Panc1 (cell line): ENCODE data around the gene DLGAP3.

Experiments
- TF ChIP-seq, protein P1 (sequence below), 2 experiments: IDR thresholded peaks; 2 replicates each; pipeline ENCODE4 v1.6.1; 2011 to 2012; ENCODE audit warnings: low read depth in 2 of 2, control low read depth in 1 of 2, low read length in 1 of 2, mild to moderate bottlenecking in 1 of 2, moderate library complexity in 1 of 2; ENCODE audit not compliant: insufficient read depth in 1 of 2
- TF ChIP-seq, protein P2 (sequence below): fragments of 450-650 bp; IDR thresholded peaks from 2 replicates; pipeline ENCODE4 v1.5.1; 2017; ENCODE audit warnings: mild to moderate bottlenecking

DNA sequence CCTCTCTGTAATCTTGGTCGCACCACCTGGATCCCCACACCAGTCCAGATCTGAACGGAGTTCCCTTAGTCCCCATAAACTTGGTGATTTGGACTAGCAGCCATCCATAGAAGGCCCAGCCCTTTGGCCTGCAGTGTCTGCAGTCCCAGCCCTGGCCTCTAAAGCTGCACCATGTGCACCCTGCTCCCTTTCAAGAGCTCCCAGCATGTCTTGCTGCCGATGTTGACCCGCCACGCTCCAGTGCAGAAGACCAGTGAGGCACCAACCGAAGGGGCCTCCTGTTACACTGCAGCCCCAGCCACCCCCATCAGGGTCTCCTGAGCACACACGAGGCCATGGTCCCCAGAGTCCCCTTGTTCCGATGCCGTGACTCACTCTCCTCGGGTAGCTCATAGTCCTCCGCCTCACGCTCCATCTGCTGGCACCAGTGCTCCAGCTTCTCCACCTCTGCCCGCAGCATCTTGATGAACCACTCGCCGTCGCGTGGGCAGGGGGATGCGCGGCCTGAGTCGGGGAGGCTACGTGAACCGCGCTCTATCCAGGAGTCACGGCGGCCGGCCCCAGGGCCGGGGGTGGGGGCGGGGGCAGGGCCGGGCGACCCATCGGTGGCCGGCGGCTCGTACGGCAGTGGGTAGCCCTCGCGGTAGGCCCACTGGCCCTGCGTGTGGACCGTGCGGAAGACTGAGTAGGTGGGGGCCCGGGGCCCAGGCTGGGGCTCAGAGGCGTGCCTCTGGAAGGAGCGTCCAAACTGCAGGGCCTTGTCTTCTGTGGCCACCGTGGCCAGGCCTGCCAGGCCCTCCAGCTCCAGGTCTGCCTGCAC is 61.0 kb downstream of the DLGAP3 start:
- TF ChIP-seq, protein P1, sequence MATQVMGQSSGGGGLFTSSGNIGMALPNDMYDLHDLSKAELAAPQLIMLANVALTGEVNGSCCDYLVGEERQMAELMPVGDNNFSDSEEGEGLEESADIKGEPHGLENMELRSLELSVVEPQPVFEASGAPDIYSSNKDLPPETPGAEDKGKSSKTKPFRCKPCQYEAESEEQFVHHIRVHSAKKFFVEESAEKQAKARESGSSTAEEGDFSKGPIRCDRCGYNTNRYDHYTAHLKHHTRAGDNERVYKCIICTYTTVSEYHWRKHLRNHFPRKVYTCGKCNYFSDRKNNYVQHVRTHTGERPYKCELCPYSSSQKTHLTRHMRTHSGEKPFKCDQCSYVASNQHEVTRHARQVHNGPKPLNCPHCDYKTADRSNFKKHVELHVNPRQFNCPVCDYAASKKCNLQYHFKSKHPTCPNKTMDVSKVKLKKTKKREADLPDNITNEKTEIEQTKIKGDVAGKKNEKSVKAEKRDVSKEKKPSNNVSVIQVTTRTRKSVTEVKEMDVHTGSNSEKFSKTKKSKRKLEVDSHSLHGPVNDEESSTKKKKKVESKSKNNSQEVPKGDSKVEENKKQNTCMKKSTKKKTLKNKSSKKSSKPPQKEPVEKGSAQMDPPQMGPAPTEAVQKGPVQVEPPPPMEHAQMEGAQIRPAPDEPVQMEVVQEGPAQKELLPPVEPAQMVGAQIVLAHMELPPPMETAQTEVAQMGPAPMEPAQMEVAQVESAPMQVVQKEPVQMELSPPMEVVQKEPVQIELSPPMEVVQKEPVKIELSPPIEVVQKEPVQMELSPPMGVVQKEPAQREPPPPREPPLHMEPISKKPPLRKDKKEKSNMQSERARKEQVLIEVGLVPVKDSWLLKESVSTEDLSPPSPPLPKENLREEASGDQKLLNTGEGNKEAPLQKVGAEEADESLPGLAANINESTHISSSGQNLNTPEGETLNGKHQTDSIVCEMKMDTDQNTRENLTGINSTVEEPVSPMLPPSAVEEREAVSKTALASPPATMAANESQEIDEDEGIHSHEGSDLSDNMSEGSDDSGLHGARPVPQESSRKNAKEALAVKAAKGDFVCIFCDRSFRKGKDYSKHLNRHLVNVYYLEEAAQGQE (IDR thresholded peaks at IDR 0.05; ENCODE audit: insufficient read depth in 1 of 2, low read depth in 2 of 2, low read length in 1 of 2), result no peak
- TF ChIP-seq, protein P2, sequence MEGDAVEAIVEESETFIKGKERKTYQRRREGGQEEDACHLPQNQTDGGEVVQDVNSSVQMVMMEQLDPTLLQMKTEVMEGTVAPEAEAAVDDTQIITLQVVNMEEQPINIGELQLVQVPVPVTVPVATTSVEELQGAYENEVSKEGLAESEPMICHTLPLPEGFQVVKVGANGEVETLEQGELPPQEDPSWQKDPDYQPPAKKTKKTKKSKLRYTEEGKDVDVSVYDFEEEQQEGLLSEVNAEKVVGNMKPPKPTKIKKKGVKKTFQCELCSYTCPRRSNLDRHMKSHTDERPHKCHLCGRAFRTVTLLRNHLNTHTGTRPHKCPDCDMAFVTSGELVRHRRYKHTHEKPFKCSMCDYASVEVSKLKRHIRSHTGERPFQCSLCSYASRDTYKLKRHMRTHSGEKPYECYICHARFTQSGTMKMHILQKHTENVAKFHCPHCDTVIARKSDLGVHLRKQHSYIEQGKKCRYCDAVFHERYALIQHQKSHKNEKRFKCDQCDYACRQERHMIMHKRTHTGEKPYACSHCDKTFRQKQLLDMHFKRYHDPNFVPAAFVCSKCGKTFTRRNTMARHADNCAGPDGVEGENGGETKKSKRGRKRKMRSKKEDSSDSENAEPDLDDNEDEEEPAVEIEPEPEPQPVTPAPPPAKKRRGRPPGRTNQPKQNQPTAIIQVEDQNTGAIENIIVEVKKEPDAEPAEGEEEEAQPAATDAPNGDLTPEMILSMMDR, result no peak
